K562 (cell line): ENCODE data around the gene IDI1. TPM values are rescaled to one million over a fixed set of nuclear protein-coding genes. Genes with fewer than 3 reads are reported as not detected.
A peak's percentile ranks its signal among the peaks of the same experiment; 100 is the strongest.

Source experiments
- AFF4 ChIP-seq: sonication (generic); formaldehyde crosslinking; IDR thresholded peaks from 2 replicates; pipeline ENCODE4 v1.8.0; 2023; ENCODE audit warnings: mild to moderate bottlenecking, missing genetic modification reagents
- CBFA2T2 ChIP-seq: fragments of 450-650 bp; conservative IDR thresholded peaks from 2 replicates; pipeline ENCODE4 v1.6.1; 2017; ENCODE audit warnings: mild to moderate bottlenecking
- FOXP1 ChIP-seq: sonication (generic); formaldehyde crosslinking; IDR thresholded peaks from 2 replicates; pipeline ENCODE4 v1.8.0; 2022; ENCODE audit warnings: mild to moderate bottlenecking, missing genetic modification reagents
- HDAC1 ChIP-seq, 2 experiments: fragments of 450-650 bp; IDR thresholded peaks; 2 replicates each; pipeline ENCODE4 v1.6.1; 2016 to 2017; ENCODE audit warnings: inconsistent platforms in 1 of 2, mild to moderate bottlenecking in 1 of 2, moderate library complexity in 1 of 2
- HMGN3 ChIP-seq: IDR thresholded peaks from 2 replicates; pipeline ENCODE4 v1.6.1; 2011; ENCODE audit warnings: borderline replicate concordance, low read depth, mild to moderate bottlenecking, mixed read lengths, low read length; ENCODE audit not compliant: insufficient read length; ENCODE audit errors: extremely low read depth
- LCOR ChIP-seq: sonication (generic); formaldehyde crosslinking; IDR thresholded peaks from 2 replicates; pipeline ENCODE4 v1.8.0; 2022; ENCODE audit warnings: mild to moderate bottlenecking, missing genetic modification reagents
- MEIS2 ChIP-seq: fragments of 450-650 bp; IDR thresholded peaks from 2 replicates; pipeline ENCODE4 v1.6.1; 2014; ENCODE audit warnings: mild to moderate bottlenecking; ENCODE audit not compliant: partially characterized antibody
- MTA3 ChIP-seq: fragments of 450-650 bp; formaldehyde crosslinking; IDR thresholded peaks from 2 replicates; pipeline ENCODE4 v1.6.1; 2017; ENCODE audit warnings: mild to moderate bottlenecking, borderline replicate concordance
- NCOA1 ChIP-seq: fragments of 450-650 bp; IDR thresholded peaks from 2 replicates; pipeline ENCODE4 v1.6.1; 2016; ENCODE audit warnings: low read depth
- NR1H2 ChIP-seq: sonication (generic); formaldehyde crosslinking; IDR thresholded peaks from 2 replicates; pipeline ENCODE4 v1.4.0; 2020; ENCODE audit warnings: mild to moderate bottlenecking, missing genetic modification reagents
- OTX1 ChIP-seq: fragments of 450-650 bp; formaldehyde crosslinking; IDR thresholded peaks from 2 replicates; pipeline ENCODE4 v1.4.0; 2022; ENCODE audit warnings: mild to moderate bottlenecking
- PRPF4 ChIP-seq: fragments of 200-400 bp; formaldehyde crosslinking; IDR thresholded peaks from one replicate; pipeline ENCODE4 v1.6.1; 2017; ENCODE audit warnings: low read length, low read depth, mild to moderate bottlenecking; ENCODE audit not compliant: insufficient read depth, poor library complexity, severe bottlenecking
- SMC3 ChIP-seq: conservative IDR thresholded peaks from 2 replicates; pipeline ENCODE4 v1.6.1; 2011; ENCODE audit warnings: low read depth, low read length, improper control_type of control experiment; ENCODE audit not compliant: insufficient read depth
- TAF7 ChIP-seq: fragments of 450-650 bp; IDR thresholded peaks from 2 replicates; pipeline ENCODE4 v1.6.1; 2016; ENCODE audit warnings: missing genetic modification characterization, missing compliant biosample characterization
- TARDBP ChIP-seq: fragments of 450-650 bp; IDR thresholded peaks from 2 replicates; pipeline ENCODE4 v1.6.1; 2016
- TEAD4 ChIP-seq, 2 experiments: sonication (generic) in 1 of 2; formaldehyde crosslinking in 1 of 2; IDR thresholded peaks; 2 replicates each; pipeline versions ENCODE4 v1.6.1 to v1.8.0; 2012 to 2022; ENCODE audit warnings: borderline replicate concordance in 1 of 2, inconsistent platforms in 1 of 2, low read length in 1 of 2, mild to moderate bottlenecking in 1 of 2, missing genetic modification reagents in 1 of 2
- ZBTB12 ChIP-seq: fragments of 250-450 bp; sonication (Bioruptor Pico); IDR thresholded peaks from 2 replicates; pipeline ENCODE4 v1.4.0; 2020
- polyA plus RNA-seq, 8 experiments: library from polyadenylated mRNA; depleted of rRNA in 4 of 8; stranded (reverse) in 5 of 8; unstranded in 3 of 8; fragments of >200 nt; fragmentation: Nextera tagmentation in 2 of 8; fragmentation: Illumina TruSeq in 1 of 8; extraction: Ambion mirVana in 2 of 8; extraction: Trizol in 1 of 8; gene quantifications; 2 replicates each; pipeline versions ENCODE4 v1.2.1 to v1.2.3, GENCODE V29; 2011 to 2014; ENCODE audit warnings: inconsistent platforms in 1 of 8, missing spikeins in 1 of 8
- total RNA-seq, 7 experiments: library from RNA; depleted of rRNA in 6 of 7; stranded (reverse); fragments of >200 nt in 6 of 7; fragmentation: Illumina TruSeq in 2 of 7; extraction: Trizol in 2 of 7; gene quantifications; 2 replicates each; pipeline versions ENCODE4 v1.2.1 to v1.2.3, GENCODE V29; 2011 to 2021; ENCODE audit warnings: low replicate concordance in 1 of 7
- TF ChIP-seq, protein P1 (sequence below): fragments of 450-650 bp; IDR thresholded peaks from 2 replicates; pipeline ENCODE4 v1.6.1; 2016
- TF ChIP-seq, protein P2 (sequence below): fragments of 200-800 bp; sonication (Bioruptor generic); IDR thresholded peaks from 2 replicates; pipeline ENCODE4 v1.6.1; 2017; ENCODE audit warnings: missing genetic modification characterization, missing compliant biosample characterization

Gene IDI1
- total and polyA plus RNA-seq, 9 of the 15 experiments (the other 6 are each of a cell fraction or from before 2014, with no cell fraction given) = 70.0 to 265 (median 119) TPM

GRCh38 chr10:1048732-1049424, at the start of gene IDI1 (continued):
- TF ChIP-seq AFF4 (CRISPR knock-in tag) (peak; percentile 78), CBFA2T2 (no peak), TEAD4 (IDR thresholded peaks at IDR 0.05; ENCODE audit: low read length) (peak; percentile 14; the same call in 1 of the 2 replicates), TEAD4 (CRISPR knock-in tag; IDR thresholded peaks at IDR 0.05; ENCODE audit: borderline replicate concordance) (no peak), HDAC1 (IDR thresholded peaks at IDR 0.05) (peak in 1 of 2 experiments; percentile 59; a peak in 2 of 4 replicates), ZBTB12 (CRISPR knock-in tag) (peak; percentile 76), HMGN3 (peak; percentile 78), PRPF4 (no peak), SMC3 (no peak), OTX1 (CRISPR knock-in tag) (peak; percentile 81; the same call in 1 of the 2 replicates), TARDBP (0 out of 2 replicates have a peak, but pooled peaks have one; percentile 48), FOXP1 (CRISPR knock-in tag) (no peak), NR1H2 (CRISPR knock-in tag) (no peak), MTA3 (peak; percentile 97), LCOR (CRISPR knock-in tag) (peak; percentile 94), MEIS2 (peak; percentile 37), NCOA1 (peak; percentile 68; the same call in 1 of the 2 replicates), TAF7 (peak; percentile 67)
- TF ChIP-seq, protein P1, sequence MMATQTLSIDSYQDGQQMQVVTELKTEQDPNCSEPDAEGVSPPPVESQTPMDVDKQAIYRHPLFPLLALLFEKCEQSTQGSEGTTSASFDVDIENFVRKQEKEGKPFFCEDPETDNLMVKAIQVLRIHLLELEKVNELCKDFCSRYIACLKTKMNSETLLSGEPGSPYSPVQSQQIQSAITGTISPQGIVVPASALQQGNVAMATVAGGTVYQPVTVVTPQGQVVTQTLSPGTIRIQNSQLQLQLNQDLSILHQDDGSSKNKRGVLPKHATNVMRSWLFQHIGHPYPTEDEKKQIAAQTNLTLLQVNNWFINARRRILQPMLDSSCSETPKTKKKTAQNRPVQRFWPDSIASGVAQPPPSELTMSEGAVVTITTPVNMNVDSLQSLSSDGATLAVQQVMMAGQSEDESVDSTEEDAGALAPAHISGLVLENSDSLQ = peak; percentile 79
- TF ChIP-seq, protein P2, sequence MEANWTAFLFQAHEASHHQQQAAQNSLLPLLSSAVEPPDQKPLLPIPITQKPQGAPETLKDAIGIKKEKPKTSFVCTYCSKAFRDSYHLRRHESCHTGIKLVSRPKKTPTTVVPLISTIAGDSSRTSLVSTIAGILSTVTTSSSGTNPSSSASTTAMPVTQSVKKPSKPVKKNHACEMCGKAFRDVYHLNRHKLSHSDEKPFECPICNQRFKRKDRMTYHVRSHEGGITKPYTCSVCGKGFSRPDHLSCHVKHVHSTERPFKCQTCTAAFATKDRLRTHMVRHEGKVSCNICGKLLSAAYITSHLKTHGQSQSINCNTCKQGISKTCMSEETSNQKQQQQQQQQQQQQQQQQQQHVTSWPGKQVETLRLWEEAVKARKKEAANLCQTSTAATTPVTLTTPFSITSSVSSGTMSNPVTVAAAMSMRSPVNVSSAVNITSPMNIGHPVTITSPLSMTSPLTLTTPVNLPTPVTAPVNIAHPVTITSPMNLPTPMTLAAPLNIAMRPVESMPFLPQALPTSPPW (CRISPR knock-in tag) = peak; percentile 100; the same call in 1 of the 2 replicates
